Thyroid gland (tissue), 4 donors: ENCODE measurements around the gene TMEM45B. TPM values are rescaled to one million over a fixed set of nuclear protein-coding genes. Genes with fewer than 3 reads are reported as not detected.
"Not testable (repeated sequence)": the region's sequence is repeated elsewhere in the genome, so short reads cannot be mapped to it uniquely, and the experiment has no call there.

Source experiments
- DNase-seq, 2 donors: peaks; one replicate each; pipeline ENCODE4 v3.0.0-alpha.2; 2019
- H3K27ac ChIP-seq, 3 donors: fragments of 200-600 bp; sonication (generic); 1 replicate in 2 of 3; 2 replicates in 1 of 3; pipeline ENCODE4 v1.5.1; 2016 to 2019; ENCODE audit warnings: mild to moderate bottlenecking in 1 of 3, moderate library complexity in 1 of 3
- H3K27me3 ChIP-seq: fragments of 200-600 bp; sonication (generic); one replicate; pipeline ENCODE4 v1.5.1; 2019
- H3K36me3 ChIP-seq, 2 donors: fragments of 200-600 bp; sonication (generic); one replicate each; pipeline ENCODE4 v1.5.1; 2016 to 2019
- H3K4me1 ChIP-seq, 2 donors: fragments of 200-600 bp; sonication (generic); one replicate each; pipeline ENCODE4 v1.5.1; 2017 to 2019
- H3K4me3 ChIP-seq, 3 donors: fragments of 200-600 bp; sonication (generic); replicated peaks in 1 of 3; 1 replicate in 2 of 3; 2 replicates in 1 of 3; pipeline ENCODE4 v1.5.1; 2016; ENCODE audit warnings: mild to moderate bottlenecking in 1 of 3
- H3K9me3 ChIP-seq: fragments of 200-600 bp; sonication (generic); one replicate; pipeline ENCODE4 v1.5.1; 2017
- CTCF ChIP-seq, 6 experiments: fragments of 200-600 bp in 3 of 6; fragments of 450-650 bp in 3 of 6; sonication (generic) in 3 of 6; IDR thresholded peaks; one replicate each; pipeline ENCODE4 v1.5.1; 2016 to 2019; ENCODE audit warnings: antibody characterized with exemption in 6 of 6, mild to moderate bottlenecking in 2 of 6, inconsistent platforms in 1 of 6, moderate library complexity in 1 of 6
- POLR2A ChIP-seq, 2 donors: fragments of 450-650 bp; IDR thresholded peaks; one replicate each; pipeline ENCODE4 v1.6.1; 2017; ENCODE audit warnings: antibody characterized with exemption in 2 of 2, mild to moderate bottlenecking in 2 of 2, moderate library complexity in 1 of 2
- WGBS, 2 donors: methylation state at CpG; one replicate each; pipeline ENCODE4 v1.1.5; 2017; 5-methylcytosine and 5-hydroxymethylcytosine counted together
- intact Hi-C: fragments of 100-400 bp; cut with DNase I; formaldehyde crosslinking; loops from one replicate; pipeline ENCODE4 v1.15.1; 2023
- total RNA-seq, 4 donors: library from RNA; depleted of rRNA; stranded (reverse); fragments of >200 nt; gene quantifications; one replicate each; pipeline ENCODE4 v1.2.3, GENCODE V29; 2016

TMEM45B gene
- total RNA-seq, 4 donors from 2014 or later = 8.1 to 28.1 (median 21.9) TPM

GRCh38 chr11:129817534-129818051 lies 1.9 kb downstream of the TMEM45B start:
- Histone ChIP-seq H3K27ac (no peak overlapping the region), H3K9me3 (no peaks in the 10 kb centered on the region), H3K36me3 (no peaks in the 10 kb centered on the region), H3K27me3 (no peaks in the 10 kb centered on the region), H3K4me1 (peaks cover 0 to 4% of the 10 kb centered on the region in 2 donors), H3K4me3 (no peak overlapping the region)
- TF ChIP-seq POLR2A (IDR thresholded peaks at IDR 0.05) (no peak), CTCF (IDR thresholded peaks at IDR 0.05) (no peak)
- DNase-seq = no peak
- intact Hi-C loops = no loop called here
- WGBS, 2 donors = 81 to 82% methylated on average over 1 of the region's 1 CpG

GRCh38 chr11:129818236-129818635 lies 2.6 kb downstream of the TMEM45B start:
- H3K9me3 ChIP-seq, H3K4me3 ChIP-seq, H3K27me3 ChIP-seq, H3K27ac ChIP-seq, DNase-seq, H3K36me3 ChIP-seq, intact Hi-C loops, H3K4me1 ChIP-seq: not testable (repeated sequence)
- WGBS, 2 donors = 90 to 93% methylated on average over 3 of the region's 3 CpGs

GRCh38 chr11:129819237-129819636 lies 3.6 kb downstream of the TMEM45B start:
- H3K4me1 ChIP-seq = peaks cover 0 to 4% of the 10 kb centered on the region in 2 donors
- no peaks in the 10 kb centered on the region for H3K27me3 ChIP-seq
- no peaks in the 10 kb centered on the region for H3K9me3 ChIP-seq
- no peak for DNase-seq
- no peak overlapping the region for H3K27ac ChIP-seq
- TF ChIP-seq CTCF (IDR thresholded peaks at IDR 0.05) (no peak), POLR2A (IDR thresholded peaks at IDR 0.05) (no peak)
- intact Hi-C loops = no loop called here
- H3K36me3 ChIP-seq = no peaks in the 10 kb centered on the region
- no peak overlapping the region for H3K4me3 ChIP-seq
- 88% methylated on average over 9 of the region's 9 CpGs for WGBS, 2 donors

GRCh38 chr11:129820228-129820627 lies 4.6 kb downstream of the TMEM45B start:
- WGBS, 2 donors = 94 to 99% methylated on average over 6 of the region's 6 CpGs
- H3K4me1 ChIP-seq, H3K36me3 ChIP-seq, DNase-seq, intact Hi-C loops, H3K4me3 ChIP-seq, H3K9me3 ChIP-seq, H3K27me3 ChIP-seq, H3K27ac ChIP-seq: not testable (repeated sequence)

GRCh38 chr11:129823281-129823680 lies 7.6 kb downstream of the TMEM45B start:
- DNase-seq, H3K27ac ChIP-seq, intact Hi-C loops, H3K4me3 ChIP-seq, H3K27me3 ChIP-seq, H3K36me3 ChIP-seq, H3K4me1 ChIP-seq, H3K9me3 ChIP-seq: not testable (repeated sequence)
- WGBS, 2 donors = 82 to 91% methylated on average over 4 of the region's 4 CpGs

GRCh38 chr11:129823799-129824198 lies 8.2 kb downstream of the TMEM45B start:
- H3K36me3 ChIP-seq, H3K27ac ChIP-seq, intact Hi-C loops, H3K4me3 ChIP-seq, DNase-seq, H3K9me3 ChIP-seq, H3K27me3 ChIP-seq: not testable (repeated sequence)
- peaks cover 11% of the 10 kb centered on the region in 2 donors for H3K4me1 ChIP-seq
- WGBS, 2 donors = 91% methylated on average over 3 of the region's 3 CpGs

GRCh38 chr11:129825380-129825779 lies 9.7 kb downstream of the TMEM45B start:
- TF ChIP-seq POLR2A (IDR thresholded peaks at IDR 0.05) (no peak), CTCF (IDR thresholded peaks at IDR 0.05) (no peak)
- no peaks in the 10 kb centered on the region for H3K27me3 ChIP-seq
- H3K4me3 ChIP-seq = no peak overlapping the region
- no peaks in the 10 kb centered on the region for H3K36me3 ChIP-seq
- no peak overlapping the region for H3K27ac ChIP-seq
- DNase-seq = no peak
- 83 to 92% methylated on average over 4 of the region's 4 CpGs for WGBS, 2 donors
- peaks cover 14 to 17% of the 10 kb centered on the region in 2 donors for H3K4me1 ChIP-seq
- intact Hi-C loops = no loop called here
- no peaks in the 10 kb centered on the region for H3K9me3 ChIP-seq
